RKO (cell line): Measurements from ENCODE around the gene PDZD11.
A peak's percentile ranks its signal among the peaks of the same experiment; 100 is the strongest.
"Not testable (repeated sequence)": the region's sequence is repeated elsewhere in the genome, so short reads cannot be mapped to it uniquely, and the experiment has no call there.

ENCODE experiments used
- DNase-seq: peaks from one replicate; pipeline ENCODE4 v3.0.0-alpha.2; 2016; ENCODE audit warnings: low spot score

PDZD11 gene, protein sequence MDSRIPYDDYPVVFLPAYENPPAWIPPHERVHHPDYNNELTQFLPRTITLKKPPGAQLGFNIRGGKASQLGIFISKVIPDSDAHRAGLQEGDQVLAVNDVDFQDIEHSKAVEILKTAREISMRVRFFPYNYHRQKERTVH

DNA sequence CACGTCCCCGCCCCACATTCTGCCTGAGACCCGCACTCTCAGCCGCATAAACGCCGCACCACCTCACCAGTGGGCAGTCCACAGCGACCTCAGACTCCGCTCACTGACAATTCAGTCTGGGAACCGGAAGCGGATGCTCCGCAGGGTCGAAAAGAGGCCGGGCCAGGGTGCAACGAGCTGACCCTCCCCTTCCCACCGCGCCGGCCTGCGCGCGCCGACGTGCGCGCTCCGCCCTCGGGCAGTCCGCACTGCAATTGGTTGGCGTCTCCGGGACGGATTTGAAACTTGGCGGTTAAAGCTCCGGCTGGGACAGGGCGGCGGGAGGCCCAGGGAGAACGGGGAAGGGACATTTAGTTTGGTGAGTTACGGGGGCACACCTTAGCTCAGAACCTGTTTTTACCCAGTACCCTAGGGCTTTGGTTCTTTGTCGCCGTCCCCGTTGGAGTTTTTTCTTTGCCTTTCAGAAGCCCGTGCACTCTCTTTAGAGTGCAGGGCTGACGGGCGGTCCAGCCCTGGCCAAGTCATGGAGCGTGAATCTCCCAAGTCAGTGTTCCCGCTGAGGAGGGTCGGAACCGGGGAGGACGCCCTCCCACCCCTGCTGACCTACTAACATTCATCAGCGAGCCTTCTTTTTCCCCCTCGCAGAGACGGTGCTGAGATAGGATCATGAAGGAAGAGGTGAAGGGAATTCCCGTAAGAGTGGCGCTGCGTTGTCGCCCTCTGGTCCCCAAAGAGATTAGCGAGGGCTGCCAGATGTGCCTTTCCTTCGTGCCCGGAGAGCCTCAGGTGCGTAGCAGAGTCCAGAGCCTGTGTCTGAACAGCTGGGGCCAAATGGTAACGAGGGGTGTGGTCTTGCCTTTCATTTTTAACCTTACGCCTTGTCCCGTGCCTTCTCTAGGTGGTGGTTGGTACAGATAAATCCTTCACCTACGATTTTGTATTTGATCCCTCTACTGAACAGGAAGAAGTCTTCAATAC is at the start of gene PDZD11, which contains the start of gene KIF4A:
Gene PDZD11, minus strand, starts transcription at position 135 of the 978 bp plus-strand sequence. CDS start 586 bp downstream, outside the sequence.
Gene KIF4A, plus strand, starts transcription at position 312 of the 978 bp plus-strand sequence. Its CDS starts 355 bp downstream, at position 667.
- DNase-seq, result peak; percentile 86

DNA sequence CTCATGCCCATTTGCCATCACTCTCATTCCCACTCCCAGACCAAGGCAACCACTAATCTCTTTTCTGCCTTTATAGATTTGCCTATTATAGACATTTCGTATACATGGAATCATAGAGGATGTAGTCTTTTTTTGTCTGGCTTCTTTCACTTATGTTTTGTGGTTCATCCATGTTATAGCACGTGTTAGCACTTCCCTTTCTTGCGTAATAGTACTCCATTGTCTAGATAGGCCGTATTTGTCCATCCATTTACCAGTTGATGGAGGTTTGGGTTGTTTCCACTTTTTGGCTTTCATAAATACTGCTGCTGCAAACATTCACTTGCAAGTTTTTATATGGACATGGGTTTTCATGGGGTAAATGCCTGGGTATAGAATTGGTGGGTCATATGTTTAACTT is 48.6 kb upstream of the PDZD11 start:
- DNase-seq, result no peak

DNA sequence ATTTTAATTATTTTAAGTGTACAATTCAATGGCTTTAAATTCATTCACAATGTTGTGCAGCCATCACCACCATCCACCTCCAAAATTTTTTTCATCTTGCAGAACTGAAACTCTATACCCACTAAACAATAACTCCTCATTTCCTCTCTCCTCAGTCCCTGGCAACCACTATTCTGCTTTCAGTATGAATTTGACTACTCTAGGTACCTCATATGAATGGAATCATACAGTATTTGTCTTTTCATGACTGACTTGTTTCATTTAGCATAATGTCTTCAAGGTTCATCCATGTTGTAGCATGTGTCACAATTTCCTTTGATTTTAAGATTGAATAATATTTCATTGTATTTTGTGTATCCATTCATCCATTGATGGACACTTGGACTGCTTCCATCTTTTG is 47.0 kb upstream of the PDZD11 start:
- no peak for DNase-seq

DNA sequence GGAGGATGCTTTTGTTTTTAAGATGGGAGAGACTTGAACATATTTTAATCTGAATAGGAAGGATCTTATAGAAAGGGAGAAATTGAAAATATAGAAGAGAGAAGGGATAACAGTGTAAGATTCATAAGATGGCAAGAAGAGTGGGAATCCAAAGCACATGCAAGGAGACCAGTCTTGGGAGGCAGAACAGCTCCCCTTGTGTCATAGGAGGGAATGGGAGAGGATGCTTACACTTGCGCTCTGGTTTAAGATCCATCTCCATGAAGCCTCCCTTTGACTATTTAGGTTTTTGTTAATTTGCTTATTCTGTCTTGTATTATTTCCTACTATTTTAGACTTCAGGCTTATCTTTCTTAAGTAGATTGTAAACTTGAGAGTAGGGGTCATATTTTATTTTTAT is 42.9 kb upstream of the PDZD11 start:
- DNase-seq, result peak; percentile 25

DNA sequence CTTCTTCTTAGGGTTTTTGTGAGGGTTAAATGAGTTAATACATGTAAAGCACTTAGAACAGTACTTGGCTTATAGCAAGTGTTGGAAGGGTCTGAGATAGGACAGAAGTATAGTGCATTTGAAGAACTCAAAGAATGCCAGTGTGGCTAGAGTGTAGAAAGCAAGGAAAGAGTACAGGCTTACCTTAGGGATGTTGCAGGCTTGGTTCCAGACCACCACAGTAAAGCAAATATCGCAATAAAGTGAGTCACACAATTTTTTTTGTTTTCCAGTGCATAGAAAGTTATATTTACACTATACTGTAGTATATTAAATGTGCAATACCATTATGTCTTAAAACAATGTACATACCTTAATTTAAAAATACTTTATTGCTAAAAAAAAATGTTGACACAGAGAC is 41.4 kb upstream of the PDZD11 start:
- no peak for DNase-seq

DNA sequence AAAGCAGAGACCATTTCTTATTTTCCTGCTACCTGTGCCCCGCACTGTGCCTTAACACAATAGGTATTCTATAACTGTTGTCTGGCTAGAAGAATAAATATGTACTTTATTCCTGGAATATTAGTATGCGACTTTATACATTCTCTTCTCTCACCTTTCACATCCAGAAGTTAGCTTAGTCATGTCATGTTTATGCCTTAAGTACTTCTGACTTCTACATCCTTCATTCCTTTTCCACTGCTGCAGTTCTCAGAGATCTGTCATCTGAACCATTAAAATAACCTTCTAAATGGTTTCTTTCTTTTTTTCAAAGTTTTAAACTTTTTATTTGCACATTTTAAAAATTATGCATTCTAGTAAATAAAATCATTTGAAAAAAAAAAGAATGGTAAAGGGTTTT is 34.6 kb upstream of the PDZD11 start:
- DNase-seq, result no peak

DNA sequence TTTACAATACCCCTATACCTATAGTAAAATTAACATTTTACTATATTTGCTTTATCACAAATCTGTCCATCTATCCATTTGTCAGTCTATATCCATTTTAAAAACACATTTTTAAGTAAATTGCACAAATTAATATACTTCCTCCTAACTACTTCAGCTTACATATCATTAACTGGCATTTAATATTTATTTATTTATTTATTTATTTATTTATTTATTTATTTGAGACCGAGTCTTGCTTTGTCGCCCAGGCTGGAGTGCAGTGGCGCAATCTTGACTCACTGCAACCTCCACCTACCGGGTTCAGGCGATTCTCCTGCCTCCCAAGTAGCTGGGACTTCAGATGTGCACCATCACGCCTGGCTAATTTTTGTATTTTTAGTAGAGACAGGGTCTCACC is 33.9 kb upstream of the PDZD11 start:
- not testable (repeated sequence) for DNase-seq

DNA sequence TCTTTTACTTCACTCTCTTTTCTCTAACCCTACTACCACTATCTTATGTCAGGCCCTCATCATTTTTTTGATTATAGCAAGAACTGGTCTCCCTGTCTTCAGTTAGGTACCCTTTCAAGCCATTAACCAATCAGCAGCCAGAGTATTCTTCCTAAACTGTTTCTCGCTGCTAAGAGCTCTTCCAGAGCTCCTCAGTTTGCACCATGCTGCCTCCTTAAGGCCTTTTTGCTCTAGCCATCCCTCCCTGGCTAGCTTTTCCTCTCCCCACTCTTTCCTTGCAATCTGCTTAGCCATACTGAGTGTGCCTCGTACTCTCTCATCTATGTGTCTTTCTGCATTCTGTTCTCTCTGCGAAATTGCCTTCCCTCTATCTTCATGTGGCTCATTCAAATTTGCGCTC is 33.1 kb upstream of the PDZD11 start:
- no peak for DNase-seq

DNA sequence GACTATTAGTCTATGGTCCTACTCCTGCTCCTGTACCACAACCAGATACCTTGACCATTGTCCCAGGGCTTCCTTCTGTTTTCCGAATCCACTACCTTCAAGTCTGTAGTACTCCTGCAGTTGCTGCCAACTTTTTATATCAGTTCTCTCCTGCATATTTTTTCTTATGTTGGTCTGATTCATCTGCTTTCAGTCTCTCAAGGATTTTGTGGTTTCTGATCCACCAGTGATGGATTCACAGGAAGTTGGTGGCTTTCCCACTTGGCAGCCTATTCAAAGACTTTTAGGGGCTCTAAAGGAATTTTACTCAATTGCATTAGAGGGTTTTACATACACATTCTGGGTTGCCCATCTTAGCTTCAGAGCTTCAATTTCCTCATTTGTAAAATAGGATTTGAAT is 23.8 kb upstream of the PDZD11 start:
- no peak for DNase-seq

DNA sequence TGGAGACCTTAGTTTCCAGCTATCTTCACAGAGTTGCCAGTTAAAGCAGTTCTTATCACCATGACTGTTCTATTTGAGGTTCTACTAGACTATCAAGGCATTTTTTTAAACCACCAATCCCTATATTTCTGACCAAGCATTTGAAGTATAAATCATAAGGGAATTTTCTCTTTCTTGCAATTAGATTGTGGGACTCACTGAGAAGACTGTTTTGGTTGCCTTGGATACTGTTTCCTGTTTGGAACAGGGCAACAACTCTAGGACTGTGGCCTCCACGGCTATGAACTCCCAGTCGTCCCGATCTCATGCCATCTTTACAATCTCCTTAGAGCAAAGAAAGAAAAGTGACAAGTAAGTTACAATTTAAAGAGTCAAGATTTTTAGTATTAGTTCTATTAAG is 12.0 kb upstream of the PDZD11 start:
- DNase-seq, result no peak

GRCh38 chrX:70293621-70294020 is 3.9 kb upstream of the PDZD11 start:
- peak; percentile 37 for DNase-seq

- DNase-seq, result no peak
Measured at GRCh38 chrX:70292788-70293187, 3.1 kb upstream of the PDZD11 start.

DNA sequence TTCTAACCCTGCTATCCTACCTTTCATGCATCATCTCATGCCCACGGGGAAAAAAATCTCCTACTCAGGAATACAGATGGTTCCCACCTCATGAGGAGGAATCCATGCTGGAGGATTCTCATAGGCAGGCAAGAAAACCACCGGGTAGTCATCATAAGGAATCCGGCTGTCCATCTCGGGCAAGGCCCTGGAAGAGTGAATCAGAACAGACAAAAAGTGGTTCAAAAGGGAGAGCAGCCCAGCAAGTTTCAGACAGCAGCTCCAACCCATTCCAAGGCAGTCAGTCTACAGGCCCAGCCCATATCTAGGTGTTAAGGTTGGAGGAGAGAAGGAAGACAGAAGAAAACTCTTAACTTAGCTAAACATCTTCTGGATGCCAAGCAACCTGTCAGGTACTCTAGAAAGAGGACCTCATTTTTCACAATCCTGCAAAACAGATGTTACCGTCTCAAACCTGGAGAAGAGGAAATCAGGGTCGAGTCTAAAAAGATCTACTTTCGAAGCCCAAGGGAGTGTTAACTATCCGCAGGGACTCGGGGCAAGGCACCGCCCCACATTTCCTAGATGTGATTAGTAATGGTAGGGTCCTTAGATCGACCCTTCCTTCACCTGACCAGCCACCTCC is 447 bp downstream of the PDZD11 start:
- DNase-seq, result peak; percentile 33

GRCh38 chrX:70281951-70282350 is 7.8 kb downstream of the PDZD11 start, which contains the start of gene RAB41:
Gene RAB41 (plus strand): TSS chrX:70282172. CDS start chrX:70282218, 46 bp downstream.
- DNase-seq, result no peak

GRCh38 chrX:70280573-70280972 is 9.2 kb downstream of the PDZD11 start:
- no peak for DNase-seq

DNA sequence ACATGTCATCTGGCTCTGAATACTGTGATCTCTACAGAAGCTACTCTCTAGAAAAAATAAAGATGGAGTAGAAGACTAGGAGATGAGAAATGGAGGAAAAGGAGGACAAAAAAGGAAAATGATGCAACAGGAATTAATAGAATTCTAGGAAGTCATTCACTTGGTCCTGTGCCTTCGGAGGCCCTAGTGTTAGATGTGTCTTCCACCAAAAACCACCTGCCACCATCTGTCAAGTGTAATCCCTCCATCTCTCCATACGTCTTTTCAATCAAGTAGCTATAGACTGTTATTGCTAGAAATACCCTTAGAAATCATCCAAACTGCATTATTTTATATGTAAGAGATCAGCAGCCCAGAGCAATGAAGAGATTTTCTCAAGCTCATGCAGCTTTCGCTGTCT is 10.6 kb downstream of the PDZD11 start:
- DNase-seq, result no peak

- DNase-seq, result not testable (repeated sequence)
Measured at GRCh38 chrX:70274029-70274428, 15.7 kb downstream of the PDZD11 start.

DNA sequence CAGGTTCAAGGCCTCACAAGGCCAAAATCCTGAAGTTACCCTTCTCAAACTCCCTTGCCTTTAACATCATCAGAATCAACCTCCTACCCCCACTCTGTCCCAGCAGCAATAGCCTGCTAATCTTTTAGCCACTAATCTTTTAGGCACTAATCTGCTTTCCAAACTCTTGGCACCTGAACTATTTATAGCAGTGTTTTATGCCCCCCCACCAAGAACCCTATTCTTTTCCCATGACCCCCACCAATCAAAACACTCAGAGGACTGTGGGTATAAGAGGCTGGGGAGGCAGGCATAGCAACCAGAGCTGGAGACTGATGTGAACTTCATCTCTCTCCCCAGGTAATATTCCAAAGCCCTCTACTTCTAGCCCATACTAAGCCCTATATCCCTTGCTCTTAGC is 21.7 kb downstream of the PDZD11 start, which contains the start of gene ARR3:
Gene ARR3, plus strand, starts transcription at position 301 of the 400 bp plus-strand sequence. CDS start 1,052 bp downstream, outside the sequence.
- DNase-seq, result no peak

DNA sequence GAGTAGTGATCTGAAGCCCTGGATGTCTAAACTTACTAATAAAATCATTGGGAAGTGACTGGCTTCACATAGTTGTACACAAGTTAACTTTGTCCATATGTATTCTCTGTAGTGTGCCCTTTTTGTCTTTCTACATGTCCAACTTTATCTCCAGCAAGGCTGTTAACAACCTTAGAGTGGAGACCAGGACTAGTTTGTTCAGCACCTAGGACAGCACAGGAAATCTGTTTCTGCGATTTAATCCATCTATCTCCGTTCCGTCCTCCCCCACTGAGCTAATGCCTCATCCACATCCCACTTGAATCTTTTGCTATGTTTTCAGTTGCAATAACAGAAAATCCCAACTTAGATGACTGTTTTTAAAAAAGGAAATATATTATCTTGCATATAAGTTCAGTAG is 24.9 kb downstream of the PDZD11 start:
- no peak for DNase-seq

GRCh38 chrX:70262952-70263567 is 26.7 kb downstream of the PDZD11 start:
- DNase-seq, result peak; percentile 26

- DNase-seq, result no peak
Measured at GRCh38 chrX:70260104-70260503, 29.6 kb downstream of the PDZD11 start, which contains the start of gene P2RY4. Gene P2RY4 (minus strand): TSS chrX:70260204. CDS start chrX:70259624, 580 bp downstream.
